Jurkat, Clone E6-1 (cell line): ENCODE results near the gene ATP7A. TPM values are rescaled to one million over a fixed set of nuclear protein-coding genes. Genes with fewer than 3 reads are reported as not detected.
"Not testable (repeated sequence)": the region's sequence is repeated elsewhere in the genome, so short reads cannot be mapped to it uniquely, and the experiment has no call there.

ENCODE experiments used
- DNase-seq: peaks from one replicate; pipeline ENCODE4 v3.0.0-alpha.2; 2011; ENCODE audit warnings: low read depth, low spot score
- H3K4me3 ChIP-seq: 2 replicates; pipeline ENCODE4 v1.5.1; 2011; ENCODE audit warnings: mild to moderate bottlenecking, low read length, control low read depth, moderate library complexity
- polyA plus RNA-seq: library from polyadenylated mRNA; unstranded; fragments of >200 nt; gene quantifications from one replicate; pipeline ENCODE4 v1.2.1, GENCODE V29; 2012; ENCODE audit warnings: missing spikeins; ENCODE audit not compliant: insufficient read length, insufficient read depth

Gene ATP7A
- 4.8 TPM for polyA plus RNA-seq

- H3K4me3 ChIP-seq, result peak within 1 kb of the TSS; percentile 80
- peak; percentile 90 for DNase-seq
Measured at GRCh38 chrX:77910108-77910840, at the start of gene ATP7A. Gene ATP7A (plus strand): TSS chrX:77910693. CDS start chrX:77971642, 60,949 bp downstream.

DNA sequence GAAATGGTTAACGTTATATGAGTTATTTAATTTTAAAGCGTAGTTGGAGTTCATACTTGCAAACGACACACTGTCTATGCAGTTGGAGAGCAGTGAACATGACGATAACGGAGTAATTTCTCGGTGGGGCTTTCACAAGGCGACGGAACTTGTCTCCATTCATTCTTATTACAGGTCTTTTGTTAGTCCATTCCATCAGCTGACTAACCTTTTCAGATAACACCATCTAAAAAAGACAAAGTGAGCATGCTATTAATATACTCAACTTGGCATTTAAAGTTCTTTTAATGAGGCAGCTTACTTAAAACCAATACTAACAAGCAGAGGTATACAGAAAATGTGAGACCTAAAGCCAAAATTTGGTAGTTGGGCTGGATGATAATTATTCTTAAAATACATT lies 35.1 kb upstream of the ATP7A start:
- H3K4me3 ChIP-seq, result no peak overlapping the region
- DNase-seq, result no peak

DNA sequence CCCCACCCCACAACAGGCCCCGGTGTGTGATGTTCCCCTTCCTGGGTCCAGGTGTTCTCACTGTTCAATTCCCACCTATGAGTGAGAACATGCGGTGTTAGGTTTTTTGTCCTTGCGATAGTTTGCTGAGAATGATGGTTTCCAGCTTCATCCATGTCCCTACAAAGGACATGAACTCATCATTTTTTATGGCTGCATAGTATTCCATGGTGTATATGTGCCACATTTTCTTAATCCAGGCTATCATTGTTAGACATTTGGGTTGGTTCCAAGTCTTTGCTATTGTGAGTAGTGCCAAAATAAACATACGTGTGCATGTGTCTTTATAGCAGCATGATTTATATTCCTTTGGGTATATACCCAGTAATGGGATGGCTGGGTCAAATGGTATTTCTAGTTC lies 29.1 kb upstream of the ATP7A start:
- H3K4me3 ChIP-seq, result not testable (repeated sequence)

GRCh38 chrX:77892887-77893286 lies 17.6 kb upstream of the ATP7A start:
- H3K4me3 ChIP-seq, result no peak overlapping the region
- DNase-seq, result no peak

More for the DNA sequence above, 29.1 kb upstream of the ATP7A start:
- DNase-seq, result not testable (repeated sequence)

- DNase-seq, result no peak
- peak overlapping the region; percentile 86 for H3K4me3 ChIP-seq
Measured at GRCh38 chrX:77893713-77894112, 16.8 kb upstream of the ATP7A start.

DNA sequence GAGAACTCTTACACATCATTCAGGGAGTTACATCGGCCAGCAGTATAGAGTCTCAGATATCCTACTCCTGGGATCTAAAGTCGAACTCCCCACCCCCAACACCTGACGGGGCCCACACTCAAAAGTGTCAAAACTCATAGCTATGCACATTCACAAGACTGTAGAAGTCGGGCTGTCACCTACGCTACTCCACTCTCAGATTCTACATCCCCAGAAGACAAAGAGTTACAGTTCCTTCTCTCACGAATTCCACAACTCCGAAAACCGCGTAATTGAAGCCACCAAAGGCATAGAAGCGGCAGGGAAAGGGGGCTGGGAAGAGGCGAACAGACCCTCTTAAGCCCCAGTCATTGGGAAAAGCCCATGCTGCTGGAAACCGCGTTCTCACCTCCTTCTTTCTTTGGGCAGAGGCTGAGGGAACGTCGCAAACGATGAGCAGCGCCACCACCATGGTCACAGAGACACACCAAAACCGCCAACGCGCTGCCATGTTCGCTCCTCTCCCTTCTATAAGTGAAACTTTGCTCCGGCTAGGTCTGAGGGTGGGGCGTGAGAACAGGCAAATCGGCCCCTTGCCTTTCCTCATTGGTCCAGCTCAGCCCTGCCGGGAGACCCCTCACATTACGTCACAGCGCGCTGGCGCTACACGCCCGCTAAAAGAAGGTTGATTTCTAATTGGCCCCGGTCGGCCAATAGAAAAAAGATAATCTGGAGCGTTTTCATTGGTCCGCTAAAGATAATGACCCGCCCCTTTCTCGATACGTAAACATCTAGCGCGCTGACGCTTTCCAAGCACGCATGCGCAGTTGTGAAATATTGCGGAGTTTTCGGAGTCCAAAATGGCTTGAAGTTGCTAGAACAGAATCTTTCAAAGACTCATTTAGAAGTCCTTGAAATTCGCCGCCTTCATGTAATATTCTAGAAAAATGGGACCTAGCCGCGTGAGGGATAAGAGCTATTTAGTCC lies 15.3 kb upstream of the ATP7A start, which contains the start of gene MAGT1:
Gene MAGT1 (minus strand): TSS at position 515 of the 966 bp plus-strand sequence. CDS start 25 bp downstream, at position 490.
- H3K4me3 ChIP-seq, result peak within 1 kb of the TSS; percentile 86
- DNase-seq, result peak; percentile 96

- peak within 1 kb of the TSS; percentile 85 for H3K4me3 ChIP-seq
- DNase-seq, result peak; percentile 97
Measured at GRCh38 chrX:77899081-77899828, 11.2 kb upstream of the ATP7A start, which contains the start of gene COX7B. Gene COX7B (plus strand): TSS chrX:77899468. CDS start chrX:77899554, 86 bp downstream.

DNA sequence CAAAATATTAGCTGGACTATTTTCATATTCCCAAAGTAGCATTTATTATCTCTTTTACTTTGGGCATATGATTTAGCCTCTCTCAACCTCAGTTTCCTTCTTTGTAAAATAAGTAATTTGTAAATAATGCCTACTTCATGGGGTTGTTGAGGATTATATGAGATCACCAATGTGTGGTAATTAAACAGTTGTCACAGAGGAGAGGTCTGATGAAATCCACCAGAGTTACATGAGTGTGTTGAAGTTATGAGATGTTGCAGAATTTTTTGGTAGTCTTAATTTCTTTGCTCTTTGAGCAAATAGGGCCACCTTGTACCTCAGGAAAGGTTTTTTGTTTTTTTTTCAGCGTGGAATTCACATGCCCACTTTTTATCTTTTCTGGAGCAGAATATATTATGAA lies 9.8 kb upstream of the ATP7A start:
- peak overlapping the region; percentile 85 for H3K4me3 ChIP-seq
- no peak for DNase-seq

- DNase-seq, result no peak
- no peak overlapping the region for H3K4me3 ChIP-seq
Measured at GRCh38 chrX:77901506-77901905, 9.0 kb upstream of the ATP7A start.

- no peak for DNase-seq
- no peak overlapping the region for H3K4me3 ChIP-seq
Measured at GRCh38 chrX:77917294-77917933, 6.9 kb downstream of the ATP7A start.

GRCh38 chrX:77918568-77918967 lies 8.1 kb downstream of the ATP7A start:
- no peak for DNase-seq
- H3K4me3 ChIP-seq, result no peak overlapping the region

DNA sequence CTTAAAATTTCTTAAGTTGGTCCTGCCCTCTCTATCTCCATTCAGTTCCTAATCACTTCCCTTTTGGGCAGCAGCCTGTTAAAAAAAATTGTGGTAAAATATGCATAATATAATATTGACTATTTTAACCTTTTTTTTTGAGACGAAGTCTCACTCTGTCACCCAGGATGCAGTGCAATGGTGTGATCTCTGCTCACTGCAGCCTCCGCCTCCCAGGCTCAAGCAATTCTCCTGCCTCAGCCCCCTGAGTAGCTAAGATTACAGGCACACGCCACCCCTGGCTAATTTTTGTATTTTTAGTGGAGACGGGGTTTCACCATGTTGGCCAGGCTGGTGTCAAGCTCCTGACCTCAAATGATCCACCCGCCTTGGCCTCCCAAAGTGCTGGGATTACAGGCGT lies 8.9 kb downstream of the ATP7A start:
- DNase-seq, H3K4me3 ChIP-seq: not testable (repeated sequence)

DNA sequence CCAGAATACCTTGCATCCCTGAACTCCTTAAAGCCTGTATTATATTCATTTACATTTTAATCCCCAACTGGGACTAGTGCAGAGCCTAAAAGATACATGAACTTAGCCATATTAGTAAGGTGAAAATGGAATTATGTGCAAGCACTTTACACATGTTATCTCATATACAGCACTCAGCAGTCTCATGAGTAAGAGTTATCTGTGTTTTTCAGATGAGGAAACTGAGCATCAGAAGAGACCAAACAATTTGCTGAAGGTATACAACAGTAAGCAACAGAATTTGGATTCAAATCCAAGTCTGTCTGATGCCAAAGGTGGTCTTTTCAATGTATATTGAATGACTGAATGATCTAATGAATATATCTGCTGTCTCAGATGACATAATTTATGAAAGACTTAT lies 12.3 kb downstream of the ATP7A start:
- H3K4me3 ChIP-seq, result no peak overlapping the region
- no peak for DNase-seq

- no peak for DNase-seq
- no peak overlapping the region for H3K4me3 ChIP-seq
Measured at GRCh38 chrX:77924320-77924859, 13.9 kb downstream of the ATP7A start.

GRCh38 chrX:77925764-77926163 lies 15.3 kb downstream of the ATP7A start:
- DNase-seq, result no peak
- no peak overlapping the region for H3K4me3 ChIP-seq

GRCh38 chrX:77930581-77930980 lies 20.1 kb downstream of the ATP7A start:
- no peak for DNase-seq

GRCh38 chrX:77935886-77936285 lies 25.4 kb downstream of the ATP7A start:
- H3K4me3 ChIP-seq, result no peak overlapping the region
- DNase-seq, result no peak

More at GRCh38 chrX:77930581-77930980, 20.1 kb downstream of the ATP7A start:
- no peak overlapping the region for H3K4me3 ChIP-seq

GRCh38 chrX:77936299-77936698 lies 25.8 kb downstream of the ATP7A start:
- no peak overlapping the region for H3K4me3 ChIP-seq
- DNase-seq, result no peak
